Measurements from ENCODE around the gene EGFR.

Gene EGFR

DNA sequence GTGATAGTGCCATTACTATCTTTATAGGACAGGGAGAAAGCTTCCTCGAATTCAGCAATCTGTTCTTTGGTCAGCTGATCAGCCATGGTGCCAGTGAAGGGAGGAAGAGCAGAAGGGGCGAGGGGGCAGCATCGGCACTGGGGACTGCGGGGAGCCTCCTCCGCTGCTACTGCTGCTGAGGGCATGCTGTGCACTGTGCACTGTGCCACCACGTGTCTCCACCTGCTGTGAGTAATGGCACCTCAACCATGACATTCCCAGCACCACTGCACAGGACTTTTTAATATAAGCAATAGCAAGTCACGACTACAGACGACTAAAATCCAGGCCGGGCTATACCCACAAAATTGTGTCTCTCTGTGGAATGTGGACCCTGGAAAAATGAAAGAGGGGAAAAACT, 241.4 kb downstream of the EGFR start:
- H3K27ac ChIP-seq (ENCODE audit: low read depth, low read length): no peak overlapping the region
- no peaks in the 10 kb centered on the region for H4K20me1 ChIP-seq (ENCODE audit: low read depth, low read length)
- H3K27me3 ChIP-seq (ENCODE audit: low read length): no peaks in the 10 kb centered on the region
- no peak overlapping the region for H3K4me3 ChIP-seq (ENCODE audit: insufficient read depth, low read length, poor library complexity, severe bottlenecking)
- H3K4me2 ChIP-seq (ENCODE audit: low read depth, low read length, poor library complexity, severe bottlenecking): no peak overlapping the region
- H3K9me3 ChIP-seq (ENCODE audit: insufficient read depth, low read length): no peaks in the 10 kb centered on the region
- TF ChIP-seq, protein P1, sequence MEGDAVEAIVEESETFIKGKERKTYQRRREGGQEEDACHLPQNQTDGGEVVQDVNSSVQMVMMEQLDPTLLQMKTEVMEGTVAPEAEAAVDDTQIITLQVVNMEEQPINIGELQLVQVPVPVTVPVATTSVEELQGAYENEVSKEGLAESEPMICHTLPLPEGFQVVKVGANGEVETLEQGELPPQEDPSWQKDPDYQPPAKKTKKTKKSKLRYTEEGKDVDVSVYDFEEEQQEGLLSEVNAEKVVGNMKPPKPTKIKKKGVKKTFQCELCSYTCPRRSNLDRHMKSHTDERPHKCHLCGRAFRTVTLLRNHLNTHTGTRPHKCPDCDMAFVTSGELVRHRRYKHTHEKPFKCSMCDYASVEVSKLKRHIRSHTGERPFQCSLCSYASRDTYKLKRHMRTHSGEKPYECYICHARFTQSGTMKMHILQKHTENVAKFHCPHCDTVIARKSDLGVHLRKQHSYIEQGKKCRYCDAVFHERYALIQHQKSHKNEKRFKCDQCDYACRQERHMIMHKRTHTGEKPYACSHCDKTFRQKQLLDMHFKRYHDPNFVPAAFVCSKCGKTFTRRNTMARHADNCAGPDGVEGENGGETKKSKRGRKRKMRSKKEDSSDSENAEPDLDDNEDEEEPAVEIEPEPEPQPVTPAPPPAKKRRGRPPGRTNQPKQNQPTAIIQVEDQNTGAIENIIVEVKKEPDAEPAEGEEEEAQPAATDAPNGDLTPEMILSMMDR (IDR thresholded peaks at IDR 0.05; ENCODE audit: insufficient read depth, low read length, poor library complexity, severe bottlenecking): no peak
- H3K9me2 ChIP-seq (replicated peaks; ENCODE audit: insufficient read depth, low read length): no peaks in the 10 kb centered on the region
- no peaks in the 10 kb centered on the region for H3K36me3 ChIP-seq (ENCODE audit: low read length)
- no peaks in the 10 kb centered on the region for H3K79me2 ChIP-seq (ENCODE audit: insufficient read depth, low read length)
- H3F3A ChIP-seq (ENCODE audit: insufficient read depth): no peaks in the 10 kb centered on the region
- no peak overlapping the region for H2AFZ ChIP-seq (ENCODE audit: low read depth, low read length, severe bottlenecking)
- H3K9ac ChIP-seq (ENCODE audit: low read length): no peak overlapping the region

- Histone ChIP-seq H3K27me3 (ENCODE audit: low read length) (no peaks in the 10 kb centered on the region), H3F3A (ENCODE audit: insufficient read depth) (no peaks in the 10 kb centered on the region), H3K4me2 (ENCODE audit: low read depth, low read length, poor library complexity, severe bottlenecking) (no peak overlapping the region), H4K20me1 (ENCODE audit: low read depth, low read length) (no peaks in the 10 kb centered on the region), H3K9me2 (replicated peaks; ENCODE audit: insufficient read depth, low read length) (no peaks in the 10 kb centered on the region), H3K9ac (ENCODE audit: low read length) (no peak overlapping the region), H3K4me3 (ENCODE audit: insufficient read depth, low read length, poor library complexity, severe bottlenecking) (no peak overlapping the region), H3K36me3 (ENCODE audit: low read length) (no peaks in the 10 kb centered on the region), H3K27ac (ENCODE audit: low read depth, low read length) (no peak overlapping the region), H2AFZ (ENCODE audit: low read depth, low read length, severe bottlenecking) (no peak overlapping the region), H3K79me2 (ENCODE audit: insufficient read depth, low read length) (no peaks in the 10 kb centered on the region), H3K9me3 (ENCODE audit: insufficient read depth, low read length) (no peaks in the 10 kb centered on the region)
- no peak for TF ChIP-seq EZH2phosphoT487 (conservative IDR thresholded peaks at IDR 0.05; ENCODE audit: low read length)
- TF ChIP-seq, protein P1 (IDR thresholded peaks at IDR 0.05; ENCODE audit: insufficient read depth, low read length, poor library complexity, severe bottlenecking): no peak
Measured at GRCh38 chr7:55260676-55261385, 242.0 kb downstream of the EGFR start.
